Measurements from ENCODE around the gene SPTBN4.
"Not testable (repeated sequence)": the region's sequence is repeated elsewhere in the genome, so short reads cannot be mapped to it uniquely, and the experiment has no call there.

Gene SPTBN4

GRCh38 chr19:40460185-40460584, 6.6 kb upstream of the SPTBN4 start:
- no peaks in the 10 kb centered on the region for H3K9me2 ChIP-seq (ENCODE audit: low read depth, low read length)
- no peaks in the 10 kb centered on the region for H3K27me3 ChIP-seq (ENCODE audit: insufficient read depth, low read length)
- H3K36me3 ChIP-seq (ENCODE audit: insufficient read depth, low read length), result no peaks in the 10 kb centered on the region
- H4K20me1 ChIP-seq (ENCODE audit: insufficient read depth, low read length), result no peaks in the 10 kb centered on the region
- no peak overlapping the region for H2AFZ ChIP-seq (ENCODE audit: low read length)
- no peak for TF ChIP-seq CTCF (IDR thresholded peaks at IDR 0.05; ENCODE audit: low read length)
- TF ChIP-seq EZH2 (IDR thresholded peaks at IDR 0.05; ENCODE audit: borderline replicate concordance, low read length), result no peak
- H3K4me1 ChIP-seq (ENCODE audit: insufficient read depth, low read length, severe bottlenecking), result peaks cover 13% of the 10 kb centered on the region
- no peaks in the 10 kb centered on the region for H3K79me2 ChIP-seq (ENCODE audit: insufficient read depth, low read length)
- no peaks in the 10 kb centered on the region for H3K9me3 ChIP-seq (ENCODE audit: low read length)
- H3K9ac ChIP-seq (ENCODE audit: low read length), result no peak overlapping the region
- no peaks in the 10 kb centered on the region for H3F3A ChIP-seq (ENCODE audit: insufficient read depth, low read length)
- H3K4me2 ChIP-seq (ENCODE audit: low read length), result no peak overlapping the region
- no peak overlapping the region for H3K27ac ChIP-seq (ENCODE audit: low read depth, low read length, poor library complexity, severe bottlenecking)
- H3K4me3 ChIP-seq (ENCODE audit: low read depth, low read length, poor library complexity, severe bottlenecking), result no peak overlapping the region

- Histone ChIP-seq H3K27ac (ENCODE audit: low read depth, low read length, poor library complexity, severe bottlenecking) (no peak overlapping the region), H3K4me2 (ENCODE audit: low read length) (no peak overlapping the region), H3K4me1 (ENCODE audit: insufficient read depth, low read length, severe bottlenecking) (peaks cover 23% of the 10 kb centered on the region), H3K9me2 (ENCODE audit: low read depth, low read length) (no peaks in the 10 kb centered on the region), H3F3A (ENCODE audit: insufficient read depth, low read length) (no peaks in the 10 kb centered on the region), H2AFZ (ENCODE audit: low read length) (no peak overlapping the region), H4K20me1 (ENCODE audit: insufficient read depth, low read length) (no peaks in the 10 kb centered on the region), H3K79me2 (ENCODE audit: insufficient read depth, low read length) (no peaks in the 10 kb centered on the region), H3K27me3 (ENCODE audit: insufficient read depth, low read length) (no peaks in the 10 kb centered on the region; the same call in 1 of the 2 replicates), H3K36me3 (ENCODE audit: insufficient read depth, low read length) (no peaks in the 10 kb centered on the region), H3K4me3 (ENCODE audit: low read depth, low read length, poor library complexity, severe bottlenecking) (no peak overlapping the region), H3K9ac (ENCODE audit: low read length) (no peak overlapping the region), H3K9me3 (ENCODE audit: low read length) (no peaks in the 10 kb centered on the region)
- TF ChIP-seq EZH2 (IDR thresholded peaks at IDR 0.05; ENCODE audit: borderline replicate concordance, low read length) (no peak), CTCF (IDR thresholded peaks at IDR 0.05; ENCODE audit: low read length) (no peak)
These were observed 5.1 kb upstream of the SPTBN4 start for GRCh38 chr19:40461669-40462221.

- not testable (repeated sequence) for H3K9ac ChIP-seq (ENCODE audit: low read length); H3K4me2 ChIP-seq (ENCODE audit: low read length)
- H3K4me1 ChIP-seq (ENCODE audit: insufficient read depth, low read length, severe bottlenecking), result peaks cover 24% of the 10 kb centered on the region
These were observed 3.2 kb upstream of the SPTBN4 start for GRCh38 chr19:40463587-40464037.

More at GRCh38 chr19:40463587-40464037, 3.2 kb upstream of the SPTBN4 start:
- H3K27me3 ChIP-seq (ENCODE audit: insufficient read depth, low read length); H3K9me2 ChIP-seq (ENCODE audit: low read depth, low read length); H3K79me2 ChIP-seq (ENCODE audit: insufficient read depth, low read length); H4K20me1 ChIP-seq (ENCODE audit: insufficient read depth, low read length); H3K9me3 ChIP-seq (ENCODE audit: low read length); H3K27ac ChIP-seq (ENCODE audit: low read depth, low read length, poor library complexity, severe bottlenecking); H3K4me3 ChIP-seq (ENCODE audit: low read depth, low read length, poor library complexity, severe bottlenecking); H2AFZ ChIP-seq (ENCODE audit: low read length); H3F3A ChIP-seq (ENCODE audit: insufficient read depth, low read length); H3K36me3 ChIP-seq (ENCODE audit: insufficient read depth, low read length): not testable (repeated sequence)

All from OCI-LY1 (cell line).